GM20431 (cell line): ENCODE measurements around the gene OPN1MW2.
"Not testable (repeated sequence)": the region's sequence is repeated elsewhere in the genome, so short reads cannot be mapped to it uniquely, and the experiment has no call there.

Experiments
- in situ Hi-C: fragments of 300-500 bp; cut with MseI, MboI; formaldehyde crosslinking; loops from one replicate; pipeline ENCODE4 v1.15.0; 2020; ENCODE audit warnings: low sequenced_read_pairs; ENCODE audit not compliant: unreplicated experiment

The OPN1MW2 gene

DNA sequence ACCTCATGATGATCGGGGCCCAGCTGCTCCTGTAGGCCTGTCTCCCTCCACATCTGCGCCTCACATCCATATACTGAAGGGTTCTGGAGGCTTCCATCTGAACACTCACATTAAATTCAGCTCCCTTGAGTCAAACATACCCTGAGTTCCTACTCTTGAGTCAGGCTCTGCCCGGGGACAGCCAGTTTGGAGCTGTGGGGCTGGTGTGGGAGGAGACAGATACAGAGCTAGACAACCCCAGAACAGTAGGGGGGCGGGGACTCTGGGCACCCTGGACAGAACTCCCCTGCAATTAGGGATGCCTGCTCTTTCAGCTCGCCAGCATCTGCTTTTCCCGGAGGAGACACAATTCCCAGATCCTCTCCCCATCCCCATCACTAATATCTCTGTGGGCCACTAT is 43.5 kb downstream of the OPN1MW2 start:
- in situ Hi-C loops: not testable (repeated sequence)

DNA sequence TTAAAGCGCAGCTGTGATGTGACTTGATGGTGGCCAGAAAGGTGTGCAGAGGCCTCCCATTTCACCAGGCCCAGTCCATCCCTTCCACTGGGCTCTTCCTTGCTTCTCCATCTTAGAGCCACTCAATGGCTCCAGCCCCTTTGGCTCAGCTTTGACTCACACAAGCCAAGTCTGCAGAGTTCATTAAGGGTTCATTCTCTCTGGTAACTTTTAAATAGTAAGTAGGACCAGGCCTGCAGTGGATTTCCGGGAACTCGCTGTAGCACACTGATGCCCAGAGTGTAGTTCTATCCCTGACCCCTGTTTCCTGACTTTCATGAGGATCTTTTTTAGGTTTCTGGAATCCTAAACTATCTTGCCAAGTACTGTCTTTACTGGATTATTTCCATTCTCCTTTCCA is 49.7 kb downstream of the OPN1MW2 start:
- in situ Hi-C loops: not testable (repeated sequence)
